ENCODE results near the gene APOLD1.
"Not testable (repeated sequence)": the region's sequence is repeated elsewhere in the genome, so short reads cannot be mapped to it uniquely, and the experiment has no call there.

APOLD1 gene

GRCh38 chr12:12810553-12811021, 25.1 kb downstream of the APOLD1 start:
- DNase-seq = no peak

DNA sequence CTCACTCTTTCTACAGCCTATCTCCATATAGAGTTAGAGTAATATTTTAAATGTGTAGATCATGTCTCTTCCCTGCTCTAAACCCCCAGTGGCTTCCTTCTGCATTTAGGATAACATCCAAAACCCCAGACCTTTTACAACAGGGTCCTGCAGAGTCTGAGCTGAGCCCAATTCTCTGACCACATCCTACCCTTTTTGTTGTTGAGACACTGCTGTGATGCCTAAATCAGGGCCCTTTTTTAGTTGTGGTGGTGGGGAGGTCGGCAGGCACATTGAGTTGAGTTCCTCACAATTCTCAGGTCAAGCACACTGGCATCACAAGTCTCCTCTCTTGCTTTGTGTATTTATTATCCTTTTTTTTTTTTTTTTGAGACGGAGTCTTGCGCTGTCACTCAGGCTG, 25.9 kb downstream of the APOLD1 start:
- DNase-seq = no peak

DNA sequence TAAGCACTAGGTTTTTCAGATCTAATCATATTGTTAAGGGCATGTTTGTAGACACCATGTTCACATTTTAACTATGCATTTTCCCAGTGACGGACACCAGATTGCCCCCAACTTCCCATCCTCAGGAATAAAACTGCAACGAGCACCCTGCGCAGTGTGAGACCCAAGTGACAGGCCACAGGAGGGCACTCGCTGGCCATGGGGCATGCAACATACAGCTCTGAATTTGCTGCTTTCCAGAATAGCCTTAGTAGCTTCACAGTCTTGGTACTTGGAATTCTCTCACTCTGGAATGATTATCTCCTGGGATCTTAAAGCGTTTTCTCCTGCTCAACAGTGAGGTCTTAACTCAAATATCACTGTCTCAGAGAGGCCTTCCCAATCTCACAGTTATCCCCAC, 26.7 kb downstream of the APOLD1 start:
- DNase-seq = no peak

DNA sequence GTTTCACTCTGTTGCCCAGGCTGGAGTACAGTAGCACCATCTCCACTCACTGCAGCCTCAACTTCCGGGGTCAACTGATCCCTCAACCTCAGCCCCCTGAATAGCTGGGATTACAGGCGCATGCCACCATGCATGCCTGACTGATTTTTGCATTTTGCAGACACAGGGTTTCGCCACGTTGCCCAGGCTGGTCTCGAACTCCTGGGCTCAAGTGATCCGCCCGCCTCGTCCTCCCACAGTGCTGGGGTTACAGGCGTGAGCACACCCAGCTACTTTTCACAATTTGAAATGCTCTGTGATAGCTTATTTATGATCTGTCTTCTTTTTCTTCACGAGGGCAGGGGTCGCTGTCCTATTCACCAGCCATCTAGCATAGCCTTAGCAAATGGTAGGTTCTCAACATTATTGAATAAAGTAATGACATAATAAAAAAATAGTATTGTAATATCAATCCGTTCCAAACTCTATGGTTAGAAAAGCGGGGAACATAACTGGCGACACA, 27.2 kb downstream of the APOLD1 start:
- no peak for DNase-seq

DNA sequence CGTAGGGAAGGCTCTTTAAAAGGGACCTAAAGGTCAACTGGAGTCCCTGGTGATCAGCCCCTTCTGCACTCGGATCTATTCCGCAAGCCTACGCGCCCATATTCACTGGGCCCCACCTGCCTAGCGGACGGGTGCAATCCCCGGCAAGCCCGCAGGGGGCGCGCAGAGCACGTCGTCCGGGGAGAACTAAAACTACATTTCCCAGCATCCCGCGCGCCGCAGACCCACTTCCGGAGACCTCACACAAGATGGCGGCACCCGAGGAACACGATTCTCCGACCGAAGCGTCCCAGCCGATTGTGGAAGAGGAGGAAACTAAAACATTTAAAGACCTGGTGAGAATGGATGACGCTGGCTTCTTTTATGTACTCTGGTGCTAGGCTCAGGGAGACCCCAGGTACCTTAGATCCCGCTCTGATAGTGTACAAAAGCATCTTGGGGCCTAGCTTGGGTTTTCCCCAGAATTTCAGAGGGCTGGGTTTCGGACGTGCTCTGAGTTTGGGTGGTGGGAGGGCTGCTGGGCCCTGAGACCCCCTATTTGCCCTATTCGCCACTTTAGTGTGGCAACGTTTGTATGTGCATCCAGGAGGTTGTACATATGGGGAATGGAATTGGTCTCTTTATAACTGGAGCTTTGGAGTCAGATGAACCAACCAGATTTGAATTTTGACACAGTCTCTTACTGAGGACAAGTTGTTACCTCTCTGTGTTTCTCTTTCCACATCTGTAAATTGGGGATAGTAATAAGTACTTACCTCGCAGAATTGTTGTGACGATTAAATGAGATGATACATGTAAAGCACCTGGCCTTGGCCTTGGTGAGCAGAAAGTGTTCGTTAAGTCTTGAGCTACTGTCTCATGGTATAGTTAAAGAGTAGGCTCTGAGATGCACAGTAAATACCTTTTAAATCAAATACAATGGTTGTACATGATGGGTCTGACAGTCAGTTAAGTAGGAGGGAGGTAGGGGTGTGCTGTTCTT, 28.0 kb downstream of the APOLD1 start, which contains the start of gene DDX47:
Gene DDX47, plus strand, starts transcription at position 227 of the 982 bp plus-strand sequence. Its CDS starts 22 bp downstream, at position 249.
- DNase-seq = peak; percentile 99

DNA sequence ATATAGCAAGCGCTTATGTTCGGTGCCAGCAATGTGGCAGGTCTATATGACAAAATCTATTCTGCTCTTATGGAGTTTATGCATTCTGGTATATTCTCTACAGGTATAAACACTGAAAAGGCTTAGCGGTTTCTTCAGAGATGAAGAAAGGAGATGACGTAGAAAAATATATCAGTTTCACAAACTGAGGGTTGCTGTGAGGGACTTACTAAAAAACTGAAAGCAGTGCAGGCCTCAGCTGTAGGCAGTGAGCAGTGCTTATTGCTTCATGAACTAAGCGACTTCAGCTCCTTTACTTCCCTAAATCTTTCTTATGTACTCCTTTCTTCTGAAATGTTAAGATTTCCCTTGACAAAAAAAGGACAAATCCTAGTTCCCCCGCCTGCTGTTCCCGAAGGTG, 32.2 kb downstream of the APOLD1 start:
- DNase-seq = no peak

- DNase-seq = no peak
These were observed 33.2 kb downstream of the APOLD1 start for GRCh38 chr12:12818701-12819100.

GRCh38 chr12:12819221-12819620, 33.8 kb downstream of the APOLD1 start:
- no peak for DNase-seq

DNA sequence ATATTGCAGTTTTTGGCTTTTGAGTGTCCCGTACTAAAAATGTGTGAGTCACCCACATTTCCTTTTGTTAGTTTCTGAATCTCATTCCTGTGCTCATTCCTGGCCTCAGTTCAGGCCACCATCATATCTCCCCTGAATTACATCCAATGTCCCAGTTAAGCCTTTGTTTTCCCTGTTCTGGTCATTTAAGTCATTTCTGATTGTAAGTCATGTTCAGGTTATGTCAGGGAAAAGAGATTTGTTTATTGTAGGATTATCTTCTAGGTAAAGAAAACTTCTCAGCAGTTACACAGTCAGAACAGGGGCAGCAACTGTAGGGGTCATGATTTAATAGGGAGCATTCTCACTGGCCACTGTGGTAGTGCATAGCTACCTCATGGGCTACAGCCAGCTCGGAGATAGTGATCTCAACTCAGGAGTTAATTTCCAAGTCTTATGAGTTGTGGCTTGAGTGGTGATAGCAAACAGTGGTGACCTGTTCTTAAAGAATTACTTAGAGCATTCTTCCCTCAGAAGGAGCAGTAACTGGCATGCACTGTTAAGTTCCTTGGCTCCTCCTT, 34.4 kb downstream of the APOLD1 start:
- no peak for DNase-seq

- DNase-seq = not testable (repeated sequence)
These were observed 34.9 kb downstream of the APOLD1 start for GRCh38 chr12:12820376-12820775.

DNA sequence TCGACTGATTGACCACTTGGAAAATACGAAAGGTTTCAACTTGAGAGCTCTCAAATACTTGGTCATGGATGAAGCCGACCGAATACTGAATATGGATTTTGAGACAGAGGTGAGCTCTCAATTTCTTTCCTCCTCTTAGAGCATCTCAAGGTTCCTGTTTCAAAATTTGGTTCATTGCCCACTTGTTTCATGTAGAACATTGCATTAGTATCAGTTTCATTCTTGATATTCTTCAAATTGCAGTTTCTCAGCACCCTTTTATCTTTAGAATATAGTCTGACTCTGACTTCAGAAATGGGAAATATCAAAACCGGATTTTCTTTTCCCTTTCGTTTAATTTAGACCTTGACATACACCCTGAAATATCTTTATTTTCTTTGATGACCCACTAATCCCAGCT, 36.5 kb downstream of the APOLD1 start:
- no peak for DNase-seq

- no peak for DNase-seq
These were observed 37.4 kb downstream of the APOLD1 start for GRCh38 chr12:12822886-12823285.

- DNase-seq = no peak
These were observed 37.8 kb downstream of the APOLD1 start for GRCh38 chr12:12823300-12823699.

GRCh38 chr12:12823811-12824210, 38.4 kb downstream of the APOLD1 start:
- DNase-seq = no peak

DNA sequence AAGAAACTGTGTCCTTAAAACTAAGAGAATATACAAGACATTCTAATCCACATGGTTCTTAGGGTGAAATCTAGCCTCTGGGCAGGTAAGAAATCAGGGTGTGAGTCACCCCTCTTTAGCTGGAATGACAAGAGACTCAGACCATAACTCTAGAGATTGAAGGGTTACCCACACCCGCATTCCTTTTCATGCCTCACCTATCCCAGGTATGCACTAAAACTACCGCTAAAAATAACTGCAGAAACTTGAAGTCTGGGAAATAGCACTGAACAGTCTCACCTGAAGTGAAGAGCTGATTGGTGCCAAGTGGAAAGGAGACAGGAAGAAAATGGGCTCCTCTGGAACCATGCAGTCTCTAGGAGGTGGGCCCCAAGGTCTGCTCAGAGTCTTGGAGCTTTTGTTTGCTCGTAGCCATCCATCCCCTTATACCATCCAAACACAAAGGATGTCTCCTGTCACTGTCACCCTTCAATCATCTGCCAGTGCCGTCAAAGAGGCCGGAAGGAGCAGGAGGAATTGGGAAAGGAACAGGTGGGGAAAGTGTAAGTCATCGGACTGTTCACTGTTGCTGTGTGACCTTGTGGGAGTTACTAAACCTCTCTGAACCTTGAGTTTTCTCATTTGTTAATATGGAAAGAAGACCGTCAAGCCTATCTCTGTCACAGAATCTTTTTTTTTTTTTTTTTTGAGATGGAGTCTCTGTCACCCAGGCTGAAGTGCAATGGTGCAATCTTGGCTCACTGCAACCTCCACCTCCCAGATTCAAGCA, 50.1 kb downstream of the APOLD1 start:
- DNase-seq = no peak

GRCh38 chr12:12836571-12836970, 51.1 kb downstream of the APOLD1 start:
- no peak for DNase-seq

- peak; percentile 52 to 55 for DNase-seq
These were observed 51.8 kb downstream of the APOLD1 start for GRCh38 chr12:12837025-12837812.

- no peak for DNase-seq
These were observed 52.3 kb downstream of the APOLD1 start for GRCh38 chr12:12837813-12838153.

GRCh38 chr12:12839003-12839395, 53.5 kb downstream of the APOLD1 start:
- no peak for DNase-seq

DNA sequence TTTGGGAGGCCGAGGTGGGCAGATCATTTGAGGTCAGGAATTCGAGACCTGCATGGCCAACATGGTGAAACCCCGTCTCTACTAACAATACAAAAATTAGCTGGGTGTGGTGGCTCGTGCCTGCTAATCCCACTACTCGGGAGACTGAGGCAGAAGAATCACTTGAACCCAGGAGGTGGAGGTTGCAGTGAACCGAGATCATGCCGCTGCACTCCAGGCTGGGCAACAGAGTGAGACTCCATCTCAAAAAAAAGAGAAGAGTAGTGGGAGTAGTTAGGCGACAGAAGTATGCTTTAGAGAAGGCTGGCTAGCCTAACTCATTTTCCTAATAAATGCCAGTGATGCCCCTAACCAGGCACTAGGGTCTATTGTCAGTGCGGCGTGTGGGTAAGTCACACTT, 54.0 kb downstream of the APOLD1 start:
- DNase-seq = not testable (repeated sequence)

- DNase-seq = no peak
These were observed 54.6 kb downstream of the APOLD1 start for GRCh38 chr12:12839873-12840579.

DNA sequence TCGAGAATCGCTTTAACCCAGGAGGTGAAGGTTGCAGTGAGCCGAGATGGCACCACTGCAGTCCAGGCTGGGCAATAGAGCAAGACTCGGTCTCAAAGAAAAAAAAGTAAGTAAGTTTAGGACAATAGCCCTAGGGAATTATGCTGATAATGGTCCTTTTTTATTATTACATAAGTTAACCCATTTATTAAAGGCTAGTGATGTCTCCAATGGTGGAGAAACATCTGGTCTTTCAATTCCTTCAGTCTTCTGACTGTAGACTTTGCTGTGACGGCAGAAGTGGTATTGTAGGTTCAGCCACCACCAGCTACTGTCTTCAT, 55.1 kb downstream of the APOLD1 start:
- DNase-seq = no peak

Data from stimulated activated CD4-positive, alpha-beta T cell treated with anti-CD3 and anti-CD28 coated beads, Interleukin-2, amount 100 ng/mL, for 24 hours (primary cell).